CD14-positive monocyte (primary cell): ENCODE data around the gene KIF5C. TPM values are rescaled to one million over a fixed set of nuclear protein-coding genes. Genes with fewer than 3 reads are reported as not detected.

Experiments used
- DNase-seq, 3 donors: peaks; one replicate each; pipeline ENCODE4 v3.0.0-alpha.2; 2011 to 2022
- H2AFZ ChIP-seq: 2 replicates; pipeline ENCODE4 v1.6.0; 2012; ENCODE audit warnings: mild to moderate bottlenecking, low read depth, low read length, inconsistent platforms; ENCODE audit not compliant: insufficient read depth, poor library complexity, severe bottlenecking
- H3K27ac ChIP-seq, 2 donors: 1 replicate in 1 of 2; 2 replicates in 1 of 2; pipeline ENCODE4 v1.5.1; 2012 to 2013; ENCODE audit warnings: low read length in 2 of 2, control low read depth in 1 of 2, inconsistent platforms in 1 of 2, low read depth in 1 of 2, mild to moderate bottlenecking in 1 of 2
- H3K27me3 ChIP-seq, 2 donors: one replicate each; pipeline versions ENCODE4 v1.6.0 to v1.6.1; 2011 to 2013; ENCODE audit warnings: low read length in 2 of 2; ENCODE audit not compliant: control insufficient read depth in 2 of 2, insufficient read depth in 2 of 2
- H3K36me3 ChIP-seq, 2 donors: replicated peaks in 1 of 2; 1 replicate in 1 of 2; 2 replicates in 1 of 2; pipeline versions ENCODE4 v1.5.1 to v1.6.1; 2012 to 2013; ENCODE audit warnings: low read length in 2 of 2, control low read depth in 1 of 2, inconsistent platforms in 1 of 2, mild to moderate bottlenecking in 1 of 2; ENCODE audit not compliant: insufficient read depth in 2 of 2, control insufficient read depth in 1 of 2
- H3K4me1 ChIP-seq, 2 donors: 1 replicate in 1 of 2; 2 replicates in 1 of 2; pipeline versions ENCODE4 v1.5.1 to v1.6.1; 2012 to 2013; ENCODE audit warnings: low read length in 2 of 2, control low read depth in 1 of 2, inconsistent platforms in 1 of 2, mild to moderate bottlenecking in 1 of 2, moderate library complexity in 1 of 2; ENCODE audit not compliant: insufficient read depth in 2 of 2, control insufficient read depth in 1 of 2
- H3K4me2 ChIP-seq: replicated peaks from 2 replicates; pipeline ENCODE3; 2012; ENCODE audit warnings: low read length, moderate library complexity, mild to moderate bottlenecking; ENCODE audit not compliant: poor library complexity, severe bottlenecking; ENCODE audit errors: extremely low read depth
- H3K4me3 ChIP-seq, 3 experiments: fragments of 200-600 bp in 1 of 3; sonication (generic) in 1 of 3; replicated peaks in 1 of 3; 1 replicate in 2 of 3; 2 replicates in 1 of 3; pipeline ENCODE4 v1.5.1; 2011 to 2013; ENCODE audit warnings: low read length in 3 of 3, mild to moderate bottlenecking in 3 of 3, control low read depth in 2 of 3, low read depth in 2 of 3, inconsistent platforms in 1 of 3, moderate library complexity in 1 of 3
- H3K79me2 ChIP-seq: 2 replicates; pipeline ENCODE4 v1.6.0; 2012; ENCODE audit warnings: mild to moderate bottlenecking, control low read depth, inconsistent platforms, low read length, moderate library complexity; ENCODE audit not compliant: insufficient read depth
- H3K9ac ChIP-seq: 2 replicates; pipeline ENCODE4 v1.6.0; 2017; ENCODE audit warnings: low read length, mild to moderate bottlenecking; ENCODE audit not compliant: insufficient read depth, poor library complexity, severe bottlenecking
- H3K9me3 ChIP-seq, 2 donors: replicated peaks in 1 of 2; 1 replicate in 1 of 2; 2 replicates in 1 of 2; pipeline versions ENCODE4 v1.5.1 to v1.6.1; 2012 to 2013; ENCODE audit warnings: low read length in 2 of 2, control low read depth in 1 of 2; ENCODE audit not compliant: control insufficient read depth in 1 of 2, insufficient read depth in 1 of 2
- H4K20me1 ChIP-seq: 2 replicates; pipeline ENCODE4 v1.6.0; 2012; ENCODE audit warnings: mild to moderate bottlenecking, low read length, control low read depth, moderate library complexity; ENCODE audit not compliant: insufficient read depth
- H3K27ac Mint-ChIP-seq, 7 donors: one replicate each; pipeline ENCODE4 v1.8.0; 2020; ENCODE audit warnings: mild to moderate bottlenecking in 7 of 7, mixed read lengths in 7 of 7, moderate library complexity in 6 of 7, inconsistent platforms in 2 of 7
- H3K27me3 Mint-ChIP-seq, 3 donors: one replicate each; pipeline ENCODE4 v1.8.0; 2021 to 2022; ENCODE audit warnings: low read depth in 3 of 3, mild to moderate bottlenecking in 3 of 3, mixed read lengths in 3 of 3, moderate library complexity in 3 of 3, inconsistent platforms in 1 of 3
- H3K36me3 Mint-ChIP-seq, 2 donors: one replicate each; pipeline ENCODE4 v1.8.0; 2020; ENCODE audit warnings: mixed read lengths in 2 of 2, inconsistent platforms in 1 of 2, mild to moderate bottlenecking in 1 of 2
- H3K4me1 Mint-ChIP-seq: one replicate; pipeline ENCODE4 v1.8.0; 2020; ENCODE audit warnings: mild to moderate bottlenecking, mixed read lengths
- H3K4me3 Mint-ChIP-seq, 2 donors: one replicate each; pipeline ENCODE4 v1.8.0; 2020; ENCODE audit warnings: mild to moderate bottlenecking in 2 of 2, mixed read lengths in 2 of 2, moderate library complexity in 1 of 2
- H3K9me3 Mint-ChIP-seq, 7 donors: one replicate each; pipeline ENCODE4 v1.8.0; 2020 to 2022; ENCODE audit warnings: mixed read lengths in 7 of 7, mild to moderate bottlenecking in 6 of 7, moderate library complexity in 6 of 7, inconsistent platforms in 2 of 7
- CTCF ChIP-seq: fragments of 200-600 bp; IDR thresholded peaks from one replicate; pipeline ENCODE4 v1.8.0; 2022; ENCODE audit warnings: antibody characterized with exemption, mild to moderate bottlenecking
- WGBS: methylation state at CpG from one replicate; pipeline ENCODE4 v1.1.5; 2013; ENCODE audit warnings: missing lambda C conversion rate; ENCODE audit not compliant: insufficient coverage; 5-methylcytosine and 5-hydroxymethylcytosine counted together
- intact Hi-C, 2 donors: fragments of 100-400 bp; cut with micrococcal nuclease; formaldehyde crosslinking; loops; one replicate each; pipeline versions ENCODE4 v1.15.0 to v1.15.1; 2023
- polyA plus RNA-seq, 3 donors: library from polyadenylated mRNA; depleted of rRNA in 1 of 3; unstranded in 2 of 3; stranded (reverse) in 1 of 3; fragments of 300-500 nt in 2 of 3; fragments of >200 nt in 1 of 3; fragmentation: Illumina TruSeq in 2 of 3; gene quantifications; 1 replicate in 2 of 3; 2 replicates in 1 of 3; pipeline ENCODE4 v1.2.3, GENCODE V29; 2012 to 2021

KIF5C gene
- polyA plus RNA-seq, 3 donors = 0.04 TPM; not detected in 2

DNA sequence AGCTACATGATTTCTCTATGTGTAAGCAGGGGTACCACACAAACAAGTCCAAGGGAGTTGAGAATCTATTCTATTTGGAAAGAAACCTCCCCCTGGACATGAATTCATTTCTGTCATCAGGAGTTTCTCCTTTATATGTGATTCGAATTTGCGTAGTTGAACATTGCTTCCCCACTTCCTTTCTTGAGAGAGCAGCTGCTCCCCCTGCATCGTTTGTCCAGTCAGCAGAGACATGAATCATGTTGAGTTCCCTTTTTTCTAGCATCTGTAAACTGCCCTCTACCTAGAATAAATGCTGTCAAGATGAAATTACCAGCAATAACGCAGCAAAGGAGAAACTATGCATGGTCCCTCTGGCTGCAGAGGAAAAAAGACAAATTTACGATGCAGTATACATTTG is 73.8 kb downstream of the KIF5C start:
- H3K36me3 Mint-ChIP-seq = no peaks in the 10 kb centered on the region
- peaks cover 0 to 2% (median 0%) of the 10 kb centered on the region in 7 donors for H3K9me3 Mint-ChIP-seq
- Histone ChIP-seq H3K36me3 (no peaks in the 10 kb centered on the region), H4K20me1 (no peaks in the 10 kb centered on the region), H3K4me3 (no peak overlapping the region), H3K9me3 (no peaks in the 10 kb centered on the region), H3K27me3 (no peaks in the 10 kb centered on the region), H3K27ac (no peak overlapping the region), H3K4me1 (peaks cover 8 to 13% of the 10 kb centered on the region in 2 donors), H3K9ac (no peak overlapping the region), H3K4me2 (no peak overlapping the region), H3K79me2 (no peaks in the 10 kb centered on the region), H2AFZ (no peak overlapping the region)
- peaks cover 0 to 3% (median 0%) of the 10 kb centered on the region in 3 donors for H3K27me3 Mint-ChIP-seq
- no peak overlapping the region for H3K4me3 Mint-ChIP-seq
- intact Hi-C loops = no loop called here
- H3K27ac Mint-ChIP-seq = peak overlapping the region in 3 of 7 donors; percentile 21 to 65 (median 28)
- no peak for TF ChIP-seq CTCF
- DNase-seq = peak; percentile 68 to 77 (median 72)
- H3K4me1 Mint-ChIP-seq = peaks cover 13% of the 10 kb centered on the region
- WGBS = 0% methylated on average over 2 of the region's 5 CpGs

- Histone ChIP-seq H3K4me3 (no peak overlapping the region), H2AFZ (no peak overlapping the region), H3K79me2 (no peaks in the 10 kb centered on the region), H3K27me3 (no peaks in the 10 kb centered on the region), H3K27ac (no peak overlapping the region), H3K4me2 (no peak overlapping the region), H3K4me1 (peaks cover 8 to 13% of the 10 kb centered on the region in 2 donors), H3K9me3 (no peaks in the 10 kb centered on the region), H3K36me3 (no peaks in the 10 kb centered on the region), H3K9ac (no peak overlapping the region), H4K20me1 (no peaks in the 10 kb centered on the region)
- TF ChIP-seq CTCF = no peak
- no peak for DNase-seq
- no peaks in the 10 kb centered on the region for H3K36me3 Mint-ChIP-seq
- peaks cover 13% of the 10 kb centered on the region for H3K4me1 Mint-ChIP-seq
- no peak overlapping the region for H3K27ac Mint-ChIP-seq
- intact Hi-C loops = no loop called here
- no peak overlapping the region for H3K4me3 Mint-ChIP-seq
- H3K9me3 Mint-ChIP-seq = no peaks in the 10 kb centered on the region
- peaks cover 0 to 4% (median 0%) of the 10 kb centered on the region in 3 donors for H3K27me3 Mint-ChIP-seq
- WGBS = 85% methylated on average over 4 of the region's 7 CpGs
These were observed 74.3 kb downstream of the KIF5C start for GRCh38 chr2:148949348-148949747.
